Measurements from ENCODE around the gene TCOF1. TPM values are rescaled to one million over a fixed set of nuclear protein-coding genes. Genes with fewer than 3 reads are reported as not detected.

TCOF1 gene
- total RNA-seq, 4 donors from 2014 or later = 32.1 to 64.8 (median 38.7) TPM

DNA sequence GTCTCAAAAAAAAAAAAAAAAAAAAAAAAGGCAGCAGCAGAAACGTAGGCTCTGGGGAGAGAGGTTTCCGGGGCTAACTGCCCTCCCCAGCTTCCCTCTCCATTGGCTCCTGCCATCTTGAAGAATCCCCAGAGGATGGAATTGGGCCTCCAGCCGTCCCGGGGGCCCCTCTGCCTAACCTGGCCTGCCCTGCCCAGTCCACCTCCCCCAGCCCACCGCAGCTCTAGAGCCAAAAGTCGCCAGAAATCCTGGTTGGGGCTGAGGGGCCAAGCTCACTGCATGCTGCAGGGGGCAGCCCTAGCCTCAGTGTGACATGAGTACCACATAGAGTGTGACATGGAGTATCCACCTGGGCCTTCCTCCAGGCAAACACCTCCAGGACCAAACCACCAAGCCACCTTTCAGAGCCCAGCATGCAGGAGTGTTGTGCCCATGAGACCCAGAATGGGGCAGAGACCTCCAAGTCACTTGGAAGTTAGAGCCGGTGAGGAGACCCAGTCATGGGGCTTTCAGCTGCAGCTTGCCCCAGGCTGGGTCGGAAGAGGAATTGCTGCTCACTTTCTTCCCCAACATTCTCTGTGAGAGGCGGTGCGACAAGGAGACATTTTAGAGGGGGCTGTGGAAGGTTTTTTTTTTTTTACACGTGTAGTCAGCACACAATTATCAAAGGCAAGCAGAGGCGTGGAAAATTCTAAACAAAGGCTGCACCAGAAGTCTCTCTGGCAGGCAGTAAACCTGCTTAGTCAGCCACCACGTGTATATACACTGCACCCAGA, 37.6 kb downstream of the TCOF1 start:
- Histone ChIP-seq H3K27me3 (no peaks in the 10 kb centered on the region), H3K36me3 (peaks cover 0 to 100% (median 7%) of the 10 kb centered on the region in 3 donors)
- WGBS, 2 donors = 70 to 71% methylated on average over 13 of the region's 13 CpGs

DNA sequence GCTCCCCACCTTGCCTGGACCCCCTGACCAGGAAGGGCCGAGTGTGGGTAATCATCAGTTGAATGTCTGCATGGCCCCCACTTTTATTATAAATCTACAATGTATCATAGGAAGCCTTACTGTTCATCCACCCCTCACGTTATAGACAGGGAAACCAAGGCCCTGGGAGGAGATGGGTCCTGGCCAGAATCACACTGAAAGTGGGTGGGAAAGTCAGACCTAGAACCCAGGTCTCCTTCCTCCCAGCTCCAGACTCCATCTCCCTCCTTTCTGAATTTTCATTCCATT, 38.1 kb downstream of the TCOF1 start:
- Histone ChIP-seq H3K27ac (no peak overlapping the region), H3K36me3 (peaks cover 0 to 100% (median 7%) of the 10 kb centered on the region in 3 donors), H3K9me3 (no peaks in the 10 kb centered on the region), H3K4me3 (no peak overlapping the region), H3K4me1 (peaks cover 0 to 8% (median 0%) of the 10 kb centered on the region in 4 donors), H3K27me3 (no peaks in the 10 kb centered on the region)
- TF ChIP-seq POLR2A (IDR thresholded peaks at IDR 0.05) (no peak), EP300 (IDR thresholded peaks at IDR 0.05) (no peak)
- TF ChIP-seq, protein P1, sequence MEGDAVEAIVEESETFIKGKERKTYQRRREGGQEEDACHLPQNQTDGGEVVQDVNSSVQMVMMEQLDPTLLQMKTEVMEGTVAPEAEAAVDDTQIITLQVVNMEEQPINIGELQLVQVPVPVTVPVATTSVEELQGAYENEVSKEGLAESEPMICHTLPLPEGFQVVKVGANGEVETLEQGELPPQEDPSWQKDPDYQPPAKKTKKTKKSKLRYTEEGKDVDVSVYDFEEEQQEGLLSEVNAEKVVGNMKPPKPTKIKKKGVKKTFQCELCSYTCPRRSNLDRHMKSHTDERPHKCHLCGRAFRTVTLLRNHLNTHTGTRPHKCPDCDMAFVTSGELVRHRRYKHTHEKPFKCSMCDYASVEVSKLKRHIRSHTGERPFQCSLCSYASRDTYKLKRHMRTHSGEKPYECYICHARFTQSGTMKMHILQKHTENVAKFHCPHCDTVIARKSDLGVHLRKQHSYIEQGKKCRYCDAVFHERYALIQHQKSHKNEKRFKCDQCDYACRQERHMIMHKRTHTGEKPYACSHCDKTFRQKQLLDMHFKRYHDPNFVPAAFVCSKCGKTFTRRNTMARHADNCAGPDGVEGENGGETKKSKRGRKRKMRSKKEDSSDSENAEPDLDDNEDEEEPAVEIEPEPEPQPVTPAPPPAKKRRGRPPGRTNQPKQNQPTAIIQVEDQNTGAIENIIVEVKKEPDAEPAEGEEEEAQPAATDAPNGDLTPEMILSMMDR (IDR thresholded peaks at IDR 0.05) = no peak
- 87 to 95% methylated on average over 2 of the region's 2 CpGs for WGBS, 2 donors
- no peak for DNase-seq (ENCODE audit: low spot score in 2 of 2)

More for the DNA sequence above, 37.6 kb downstream of the TCOF1 start:
- no peak for DNase-seq (ENCODE audit: low spot score in 2 of 2)
- no peak overlapping the region for H3K27ac ChIP-seq
- H3K4me3 ChIP-seq = no peak overlapping the region
- TF ChIP-seq POLR2A (IDR thresholded peaks at IDR 0.05) = no peak
- TF ChIP-seq, protein P1 (IDR thresholded peaks at IDR 0.05) = no peak
- no peak for TF ChIP-seq EP300 (IDR thresholded peaks at IDR 0.05)
- H3K4me1 ChIP-seq = peaks cover 0 to 8% (median 0%) of the 10 kb centered on the region in 4 donors
- no peaks in the 10 kb centered on the region for H3K9me3 ChIP-seq

DNA sequence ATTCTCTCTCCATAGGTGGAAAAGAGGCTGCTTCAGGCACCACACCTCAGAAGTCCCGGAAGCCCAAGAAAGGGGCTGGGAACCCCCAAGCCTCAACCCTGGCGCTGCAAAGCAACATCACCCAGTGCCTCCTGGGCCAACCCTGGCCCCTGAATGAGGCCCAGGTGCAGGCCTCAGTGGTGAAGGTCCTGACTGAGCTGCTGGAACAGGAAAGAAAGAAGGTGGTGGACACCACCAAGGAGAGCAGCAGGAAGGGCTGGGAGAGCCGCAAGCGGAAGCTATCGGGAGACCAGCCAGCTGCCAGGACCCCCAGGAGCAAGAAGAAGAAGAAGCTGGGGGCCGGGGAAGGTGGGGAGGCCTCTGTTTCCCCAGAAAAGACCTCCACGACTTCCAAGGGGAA, 38.8 kb downstream of the TCOF1 start:
- Histone ChIP-seq H3K27me3 (no peaks in the 10 kb centered on the region), H3K27ac (no peak overlapping the region), H3K4me1 (peaks cover 0 to 8% (median 0%) of the 10 kb centered on the region in 4 donors), H3K9me3 (no peaks in the 10 kb centered on the region), H3K36me3 (peaks cover 0 to 100% (median 12%) of the 10 kb centered on the region in 3 donors), H3K4me3 (no peak overlapping the region)
- TF ChIP-seq EP300 (IDR thresholded peaks at IDR 0.05) (no peak), POLR2A (IDR thresholded peaks at IDR 0.05) (no peak)
- TF ChIP-seq, protein P1 (IDR thresholded peaks at IDR 0.05) = no peak
- no peak for DNase-seq (ENCODE audit: low spot score in 2 of 2)
- WGBS, 2 donors = 93 to 95% methylated on average over 7 of the region's 7 CpGs

DNA sequence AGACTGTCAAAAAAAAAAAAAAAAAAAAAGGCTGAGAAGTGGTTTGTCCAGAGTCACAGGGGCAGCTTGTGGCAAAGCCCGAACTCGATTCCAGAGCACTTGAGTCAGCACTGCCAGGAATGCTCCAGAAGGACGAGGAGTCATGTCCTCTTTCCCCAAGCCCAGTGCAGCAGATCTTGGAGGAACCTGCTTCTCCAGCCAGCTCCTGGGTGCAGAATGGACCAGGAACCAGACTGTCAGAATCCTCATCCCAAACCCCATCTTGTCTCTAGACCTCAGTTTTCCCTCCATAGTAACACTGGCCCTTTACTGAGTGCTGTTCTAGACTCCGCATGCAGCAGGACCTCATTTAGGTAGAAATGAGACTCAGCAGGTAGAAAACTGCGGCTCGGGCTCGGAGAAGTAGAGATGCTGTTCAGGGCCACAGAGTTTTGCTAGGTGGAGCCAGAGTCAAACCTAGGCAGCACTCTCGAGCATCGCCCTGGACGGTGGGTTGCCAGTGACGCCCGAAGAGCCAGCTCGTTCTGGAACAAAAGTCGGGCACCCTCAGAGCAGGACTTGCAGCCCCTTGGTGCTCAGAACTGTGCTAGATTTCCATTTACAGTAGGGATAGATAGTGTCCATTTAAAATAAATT, 39.8 kb downstream of the TCOF1 start:
- no peaks in the 10 kb centered on the region for H3K27me3 ChIP-seq
- H3K9me3 ChIP-seq = no peaks in the 10 kb centered on the region
- peaks cover 0 to 100% (median 17%) of the 10 kb centered on the region in 3 donors for H3K36me3 ChIP-seq
- H3K4me3 ChIP-seq = no peak overlapping the region
- TF ChIP-seq, protein P1 (IDR thresholded peaks at IDR 0.05) = no peak
- TF ChIP-seq EP300 (IDR thresholded peaks at IDR 0.05) (no peak), POLR2A (IDR thresholded peaks at IDR 0.05) (no peak)
- WGBS, 2 donors = 87 to 89% methylated on average over 14 of the region's 14 CpGs
- peaks cover 0 to 8% (median 0%) of the 10 kb centered on the region in 4 donors for H3K4me1 ChIP-seq
- DNase-seq (ENCODE audit: low spot score in 2 of 2) = no peak
- no peak overlapping the region for H3K27ac ChIP-seq

Measured in tibial nerve (tissue), 4 donors.